Lower lobe of right lung (tissue), 2 donors: ENCODE results near the gene FAM120B. TPM values are rescaled to one million over a fixed set of nuclear protein-coding genes. Genes with fewer than 3 reads are reported as not detected.

Source experiments
- ATAC-seq, 2 donors: fragments of 200-7000 bp; cut with Tn5 transposase; one replicate each; pipeline ENCODE4 v1.9.1; 2020 to 2022; ENCODE audit warnings: mild to moderate bottlenecking in 2 of 2, moderate library complexity in 2 of 2
- DNase-seq: peaks from one replicate; pipeline ENCODE4 v3.0.0-alpha.2; 2020
- H3K27ac ChIP-seq: fragments of 200-600 bp; one replicate; pipeline ENCODE4 v1.8.0; 2022
- H3K27me3 ChIP-seq: fragments of 200-600 bp; one replicate; pipeline ENCODE4 v1.8.0; 2022; ENCODE audit warnings: low read depth
- H3K36me3 ChIP-seq: fragments of 200-600 bp; one replicate; pipeline ENCODE4 v1.8.0; 2022; ENCODE audit warnings: mild to moderate bottlenecking
- H3K4me1 ChIP-seq: fragments of 200-600 bp; one replicate; pipeline ENCODE4 v1.8.0; 2022
- H3K4me3 ChIP-seq: fragments of 200-600 bp; one replicate; pipeline ENCODE4 v1.8.0; 2022; ENCODE audit warnings: mild to moderate bottlenecking
- H3K9me3 ChIP-seq: fragments of 200-600 bp; one replicate; pipeline ENCODE4 v1.8.0; 2022
- intact Hi-C: fragments of 100-400 bp; cut with DNase I; formaldehyde crosslinking; loops from one replicate; pipeline ENCODE4 v1.11.0; 2022
- total RNA-seq: library from RNA; stranded (reverse); fragmentation: NEBNext Ultra II Directional; extraction: Animal tissue kit (Norgen Biotek cat#: 25700); gene quantifications from one replicate; pipeline ENCODE4 v1.2.1, GENCODE V29; 2021
- TF ChIP-seq, protein P1 (sequence below): fragments of 200-600 bp; IDR thresholded peaks from one replicate; pipeline ENCODE4 v1.8.0; 2022; ENCODE audit warnings: antibody characterized with exemption, mild to moderate bottlenecking
- donor health status: DM: no; HTN: yes; CAD: no; lungs with severe emphysema.

FAM120B gene
- total RNA-seq, 1 donor from 2014 or later: 29.0 TPM

GRCh38 chr6:170307080-170307545 lies 555 bp downstream of the FAM120B start:
- Histone ChIP-seq H3K4me3 (peak overlapping the region; percentile 92), H3K36me3 (no peaks in the 10 kb centered on the region), H3K9me3 (no peaks in the 10 kb centered on the region), H3K4me1 (peaks cover 48% of the 10 kb centered on the region), H3K27ac (peak overlapping the region; percentile 97), H3K27me3 (no peaks in the 10 kb centered on the region)
- no peak for ATAC-seq
- intact Hi-C loops: no loop called here
- TF ChIP-seq, protein P1, sequence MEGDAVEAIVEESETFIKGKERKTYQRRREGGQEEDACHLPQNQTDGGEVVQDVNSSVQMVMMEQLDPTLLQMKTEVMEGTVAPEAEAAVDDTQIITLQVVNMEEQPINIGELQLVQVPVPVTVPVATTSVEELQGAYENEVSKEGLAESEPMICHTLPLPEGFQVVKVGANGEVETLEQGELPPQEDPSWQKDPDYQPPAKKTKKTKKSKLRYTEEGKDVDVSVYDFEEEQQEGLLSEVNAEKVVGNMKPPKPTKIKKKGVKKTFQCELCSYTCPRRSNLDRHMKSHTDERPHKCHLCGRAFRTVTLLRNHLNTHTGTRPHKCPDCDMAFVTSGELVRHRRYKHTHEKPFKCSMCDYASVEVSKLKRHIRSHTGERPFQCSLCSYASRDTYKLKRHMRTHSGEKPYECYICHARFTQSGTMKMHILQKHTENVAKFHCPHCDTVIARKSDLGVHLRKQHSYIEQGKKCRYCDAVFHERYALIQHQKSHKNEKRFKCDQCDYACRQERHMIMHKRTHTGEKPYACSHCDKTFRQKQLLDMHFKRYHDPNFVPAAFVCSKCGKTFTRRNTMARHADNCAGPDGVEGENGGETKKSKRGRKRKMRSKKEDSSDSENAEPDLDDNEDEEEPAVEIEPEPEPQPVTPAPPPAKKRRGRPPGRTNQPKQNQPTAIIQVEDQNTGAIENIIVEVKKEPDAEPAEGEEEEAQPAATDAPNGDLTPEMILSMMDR: no peak
- no peak for DNase-seq

GRCh38 chr6:170308761-170309160 lies 2.2 kb downstream of the FAM120B start:
- ATAC-seq (no peak), DNase-seq (no peak)
- intact Hi-C loops: no loop called here
- TF ChIP-seq, protein P1: no peak
- Histone ChIP-seq H3K9me3 (no peaks in the 10 kb centered on the region), H3K27ac (no peak overlapping the region), H3K27me3 (no peaks in the 10 kb centered on the region), H3K4me1 (peaks cover 48% of the 10 kb centered on the region), H3K4me3 (no peak overlapping the region), H3K36me3 (no peaks in the 10 kb centered on the region)

- Histone ChIP-seq H3K27me3 (no peaks in the 10 kb centered on the region), H3K4me1 (peaks cover 40% of the 10 kb centered on the region), H3K27ac (no peak overlapping the region), H3K9me3 (no peaks in the 10 kb centered on the region), H3K4me3 (no peak overlapping the region), H3K36me3 (no peaks in the 10 kb centered on the region)
- ATAC-seq: no peak
- TF ChIP-seq, protein P1: no peak
- intact Hi-C loops: no loop called here
- DNase-seq: no peak
Observed at GRCh38 chr6:170311696-170312095, 5.1 kb downstream of the FAM120B start.

DNA sequence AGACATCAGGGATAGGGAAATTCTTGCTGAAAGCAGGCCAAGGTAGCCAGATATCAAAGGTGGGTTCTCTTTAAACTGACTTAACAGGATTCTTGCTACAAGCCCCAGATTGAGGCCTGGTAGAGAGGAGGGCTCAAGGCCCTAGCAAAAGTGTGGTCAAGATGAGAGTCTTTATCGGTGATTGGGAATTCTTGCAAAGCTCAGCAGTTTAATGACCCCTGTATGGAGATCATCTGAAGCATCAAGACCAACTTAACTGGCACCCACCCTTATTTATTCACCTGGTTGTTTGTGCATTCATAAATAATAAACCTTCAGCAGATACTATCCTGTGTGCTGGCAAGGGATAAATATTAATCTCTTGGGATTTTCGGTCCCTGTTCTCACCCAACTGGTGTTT lies 6.3 kb downstream of the FAM120B start:
- DNase-seq (no peak), ATAC-seq (no peak)
- no peaks in the 10 kb centered on the region for H3K27me3 ChIP-seq
- peaks cover 39% of the 10 kb centered on the region for H3K4me1 ChIP-seq
- H3K27ac ChIP-seq: no peak overlapping the region
- H3K36me3 ChIP-seq: peaks cover 6% of the 10 kb centered on the region
- TF ChIP-seq, protein P1: no peak
- H3K4me3 ChIP-seq: no peak overlapping the region
- no peaks in the 10 kb centered on the region for H3K9me3 ChIP-seq
- intact Hi-C loops: no loop called here

GRCh38 chr6:170313716-170314295 lies 7.2 kb downstream of the FAM120B start:
- H3K27ac ChIP-seq: no peak overlapping the region
- H3K4me3 ChIP-seq: no peak overlapping the region
- ATAC-seq: no peak
- H3K27me3 ChIP-seq: no peaks in the 10 kb centered on the region
- H3K4me1 ChIP-seq: peaks cover 30% of the 10 kb centered on the region
- no peak for DNase-seq
- intact Hi-C loops: no loop called here
- H3K9me3 ChIP-seq: no peaks in the 10 kb centered on the region
- TF ChIP-seq, protein P1: no peak
- peaks cover 12% of the 10 kb centered on the region for H3K36me3 ChIP-seq
